ENCODE results near the gene UST.
"Not testable (repeated sequence)": the region's sequence is repeated elsewhere in the genome, so short reads cannot be mapped to it uniquely, and the experiment has no call there.

UST gene

DNA sequence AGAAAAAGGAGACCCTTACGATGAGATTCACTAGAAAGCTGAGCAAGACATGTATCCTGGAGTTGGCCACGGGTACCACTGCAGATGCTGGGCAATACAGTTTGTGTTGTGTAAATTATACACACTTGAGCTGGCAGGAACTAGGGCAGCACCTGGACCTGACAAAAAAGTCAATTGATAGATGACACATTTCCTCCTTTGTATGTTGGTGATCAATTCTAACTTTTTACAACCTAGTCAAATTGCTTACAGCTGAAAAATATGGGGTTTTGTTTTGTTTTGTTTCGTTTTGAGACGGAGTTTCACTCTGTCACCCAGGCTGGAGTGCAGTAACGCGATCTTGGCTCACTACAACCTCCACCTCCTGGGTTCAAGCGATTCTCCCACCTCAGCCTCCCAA lies 108.9 kb downstream of the UST start:
- Histone ChIP-seq H3K36me3 (ENCODE audit: control insufficient read depth in 1 of 2, insufficient read depth in 2 of 2, low read length in 2 of 2) (no peaks in the 10 kb centered on the region), H3K4me1 (ENCODE audit: control insufficient read depth in 1 of 2, insufficient read depth in 2 of 2, low read length in 2 of 2) (no peaks in the 10 kb centered on the region), H3K4me3 (ENCODE audit: low read depth in 1 of 2, low read length in 2 of 2) (no peak overlapping the region), H3K27ac (ENCODE audit: low read depth, low read length) (no peak overlapping the region), H3K27me3 (ENCODE audit: control insufficient read depth in 1 of 2, insufficient read depth in 2 of 2, low read length in 2 of 2) (peaks cover 0 to 3% of the 10 kb centered on the region in 2 donors), H3K9me3 (ENCODE audit: control insufficient read depth in 1 of 2, low read length in 2 of 2) (no peaks in the 10 kb centered on the region), H3K9ac (ENCODE audit: low read depth in 1 of 2, low read length in 2 of 2) (no peak overlapping the region)

DNA sequence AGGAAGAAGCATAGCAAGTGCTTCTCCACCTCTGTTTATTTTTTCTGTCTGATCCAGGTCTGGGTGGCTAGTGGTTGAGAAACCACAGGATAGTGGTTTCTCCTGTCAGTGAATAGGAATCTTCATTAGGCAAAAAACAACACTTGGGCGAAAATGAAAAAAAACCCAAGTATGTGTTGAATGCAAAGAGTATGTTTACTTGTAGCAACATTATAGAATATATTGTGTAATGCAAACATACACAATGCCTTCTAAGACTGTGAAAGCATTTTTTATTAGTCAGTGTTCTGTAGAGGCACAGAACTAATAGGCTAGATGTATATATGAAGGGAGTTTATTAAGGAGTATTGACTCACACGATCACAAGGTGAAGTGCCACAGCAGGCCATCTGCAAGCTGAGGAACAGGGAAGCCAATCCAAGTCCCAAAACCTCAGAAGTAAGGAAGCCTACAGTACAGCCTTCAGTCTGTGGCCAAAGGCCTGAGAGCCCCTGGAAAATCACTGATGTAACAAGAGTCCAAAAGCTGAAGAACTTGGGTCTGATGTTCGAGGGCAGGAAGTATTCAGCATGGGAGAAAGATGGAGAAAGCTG lies 111.1 kb downstream of the UST start:
- H3K36me3 ChIP-seq (ENCODE audit: control insufficient read depth in 1 of 2, insufficient read depth in 2 of 2, low read length in 2 of 2) = no peaks in the 10 kb centered on the region
- H3K4me3 ChIP-seq (ENCODE audit: low read depth in 1 of 2, low read length in 2 of 2) = no peak overlapping the region
- no peaks in the 10 kb centered on the region for H3K4me1 ChIP-seq (ENCODE audit: control insufficient read depth in 1 of 2, insufficient read depth in 2 of 2, low read length in 2 of 2)
- H3K9ac ChIP-seq (ENCODE audit: low read depth in 1 of 2, low read length in 2 of 2) = no peak overlapping the region
- peaks cover 0 to 3% of the 10 kb centered on the region in 2 donors for H3K27me3 ChIP-seq (ENCODE audit: control insufficient read depth in 1 of 2, insufficient read depth in 2 of 2, low read length in 2 of 2)
- no peaks in the 10 kb centered on the region for H3K9me3 ChIP-seq (ENCODE audit: control insufficient read depth in 1 of 2, low read length in 2 of 2)
- no peak overlapping the region for H3K27ac ChIP-seq (ENCODE audit: low read depth, low read length)

DNA sequence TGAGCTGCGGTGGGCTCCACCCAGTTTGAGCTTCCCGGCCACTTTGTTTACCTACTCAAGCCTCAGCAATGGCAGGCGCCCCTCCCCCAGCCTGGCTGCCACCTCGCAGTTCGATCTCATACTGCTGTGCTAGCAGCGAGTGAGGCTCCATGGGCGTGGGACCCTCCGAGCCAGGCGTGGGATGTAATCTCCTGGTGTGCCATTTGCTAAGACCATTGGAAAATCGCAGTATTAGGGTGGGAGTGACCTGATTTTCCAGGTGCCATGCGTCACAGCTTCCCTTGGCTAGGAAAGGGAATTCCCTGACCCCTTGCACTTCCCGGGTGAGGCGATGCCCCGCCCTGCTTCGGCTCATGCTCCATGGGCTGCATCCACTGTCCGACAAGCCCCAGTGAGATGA lies 117.3 kb downstream of the UST start:
- not testable (repeated sequence) for H3K27ac ChIP-seq (ENCODE audit: low read depth, low read length); H3K4me3 ChIP-seq (ENCODE audit: low read depth in 1 of 2, low read length in 2 of 2); H3K4me1 ChIP-seq (ENCODE audit: control insufficient read depth in 1 of 2, insufficient read depth in 2 of 2, low read length in 2 of 2); H3K9me3 ChIP-seq (ENCODE audit: control insufficient read depth in 1 of 2, low read length in 2 of 2); H3K27me3 ChIP-seq (ENCODE audit: control insufficient read depth in 1 of 2, insufficient read depth in 2 of 2, low read length in 2 of 2); H3K36me3 ChIP-seq (ENCODE audit: control insufficient read depth in 1 of 2, insufficient read depth in 2 of 2, low read length in 2 of 2); H3K9ac ChIP-seq (ENCODE audit: low read depth in 1 of 2, low read length in 2 of 2)

DNA sequence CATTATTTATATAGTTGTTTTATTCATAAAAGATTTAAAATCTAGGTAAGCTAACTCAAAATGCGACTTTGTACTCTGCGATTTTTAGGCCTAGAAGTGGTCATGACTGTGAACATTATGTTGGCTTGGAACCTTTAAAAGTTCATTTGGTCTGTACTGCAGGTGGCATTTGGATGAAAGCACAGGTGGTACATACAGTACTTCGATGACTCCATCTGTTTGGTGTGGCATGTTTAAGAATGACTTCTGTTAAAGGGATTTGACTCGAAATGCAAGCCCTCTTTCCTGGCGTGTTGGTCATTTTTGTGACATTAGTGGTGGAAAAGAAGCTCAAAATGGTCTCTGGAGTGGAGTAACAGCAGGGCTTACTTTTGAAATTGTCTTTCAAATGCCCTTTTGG lies 118.1 kb downstream of the UST start:
- H3K27ac ChIP-seq (ENCODE audit: low read depth, low read length) = no peak overlapping the region
- no peak overlapping the region for H3K9ac ChIP-seq (ENCODE audit: low read depth in 1 of 2, low read length in 2 of 2)
- no peaks in the 10 kb centered on the region for H3K4me1 ChIP-seq (ENCODE audit: control insufficient read depth in 1 of 2, insufficient read depth in 2 of 2, low read length in 2 of 2)
- no peaks in the 10 kb centered on the region for H3K9me3 ChIP-seq (ENCODE audit: control insufficient read depth in 1 of 2, low read length in 2 of 2)
- H3K4me3 ChIP-seq (ENCODE audit: low read depth in 1 of 2, low read length in 2 of 2) = no peak overlapping the region
- no peaks in the 10 kb centered on the region for H3K36me3 ChIP-seq (ENCODE audit: control insufficient read depth in 1 of 2, insufficient read depth in 2 of 2, low read length in 2 of 2)
- peaks cover 0 to 4% of the 10 kb centered on the region in 2 donors for H3K27me3 ChIP-seq (ENCODE audit: control insufficient read depth in 1 of 2, insufficient read depth in 2 of 2, low read length in 2 of 2)

DNA sequence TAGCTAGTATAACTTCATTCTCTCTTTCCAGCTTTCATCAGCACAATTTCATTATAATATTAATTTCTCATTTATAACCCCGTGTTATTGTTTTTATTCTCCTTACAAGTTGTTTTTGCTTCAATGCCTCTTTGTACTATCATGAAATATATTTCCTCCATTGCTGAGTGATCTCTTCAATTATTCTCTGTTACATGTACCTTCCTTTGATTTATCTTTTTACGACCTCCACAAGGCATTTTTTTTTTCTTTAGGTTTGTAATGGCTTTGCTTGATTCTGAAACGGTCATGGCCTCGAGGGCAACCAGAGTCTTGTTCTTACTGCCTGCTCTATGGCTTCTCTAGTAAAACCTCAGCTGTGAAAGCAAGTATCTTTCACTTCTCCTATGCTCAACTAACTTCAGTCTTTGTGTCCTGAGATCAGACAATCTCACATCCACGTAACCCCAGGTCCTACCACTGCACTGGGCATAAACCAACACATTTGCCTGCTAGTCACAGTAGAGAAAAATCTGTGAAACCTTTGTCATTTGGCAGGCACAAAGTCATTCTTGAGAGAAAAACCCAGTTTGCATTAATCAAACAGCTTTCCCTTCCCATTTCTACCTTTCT lies 119.9 kb downstream of the UST start:
- Histone ChIP-seq H3K9ac (ENCODE audit: low read depth in 1 of 2, low read length in 2 of 2) (no peak overlapping the region), H3K27me3 (ENCODE audit: control insufficient read depth in 1 of 2, insufficient read depth in 2 of 2, low read length in 2 of 2) (peaks cover 0 to 4% of the 10 kb centered on the region in 2 donors), H3K36me3 (ENCODE audit: control insufficient read depth in 1 of 2, insufficient read depth in 2 of 2, low read length in 2 of 2) (no peaks in the 10 kb centered on the region), H3K9me3 (ENCODE audit: control insufficient read depth in 1 of 2, low read length in 2 of 2) (no peaks in the 10 kb centered on the region), H3K4me1 (ENCODE audit: control insufficient read depth in 1 of 2, insufficient read depth in 2 of 2, low read length in 2 of 2) (no peaks in the 10 kb centered on the region), H3K4me3 (ENCODE audit: low read depth in 1 of 2, low read length in 2 of 2) (no peak overlapping the region), H3K27ac (ENCODE audit: low read depth, low read length) (no peak overlapping the region)

DNA sequence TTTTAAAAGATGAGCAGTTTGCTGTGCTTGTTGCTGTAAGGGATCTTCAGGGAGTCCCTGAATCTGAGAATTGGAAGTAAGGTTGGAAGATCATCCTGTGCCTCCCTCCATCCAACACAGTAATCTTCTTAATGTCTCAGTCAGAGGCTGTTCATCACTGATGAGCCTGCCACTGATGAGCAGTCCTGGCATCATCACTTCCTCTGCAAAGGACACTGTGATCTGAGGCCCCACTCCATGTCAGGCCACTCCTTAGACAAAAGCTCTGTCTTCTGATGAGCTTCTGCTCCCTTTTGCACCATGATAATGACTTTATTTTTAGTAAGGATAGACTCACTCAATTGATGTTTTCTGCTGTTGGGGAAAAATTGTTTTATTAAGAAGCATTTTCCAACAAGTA lies 121.0 kb downstream of the UST start:
- Histone ChIP-seq H3K4me3 (ENCODE audit: low read depth in 1 of 2, low read length in 2 of 2) (no peak overlapping the region), H3K36me3 (ENCODE audit: control insufficient read depth in 1 of 2, insufficient read depth in 2 of 2, low read length in 2 of 2) (no peaks in the 10 kb centered on the region), H3K4me1 (ENCODE audit: control insufficient read depth in 1 of 2, insufficient read depth in 2 of 2, low read length in 2 of 2) (no peaks in the 10 kb centered on the region), H3K9ac (ENCODE audit: low read depth in 1 of 2, low read length in 2 of 2) (no peak overlapping the region), H3K27ac (ENCODE audit: low read depth, low read length) (no peak overlapping the region), H3K27me3 (ENCODE audit: control insufficient read depth in 1 of 2, insufficient read depth in 2 of 2, low read length in 2 of 2) (peaks cover 0 to 4% of the 10 kb centered on the region in 2 donors), H3K9me3 (ENCODE audit: control insufficient read depth in 1 of 2, low read length in 2 of 2) (no peaks in the 10 kb centered on the region)

DNA sequence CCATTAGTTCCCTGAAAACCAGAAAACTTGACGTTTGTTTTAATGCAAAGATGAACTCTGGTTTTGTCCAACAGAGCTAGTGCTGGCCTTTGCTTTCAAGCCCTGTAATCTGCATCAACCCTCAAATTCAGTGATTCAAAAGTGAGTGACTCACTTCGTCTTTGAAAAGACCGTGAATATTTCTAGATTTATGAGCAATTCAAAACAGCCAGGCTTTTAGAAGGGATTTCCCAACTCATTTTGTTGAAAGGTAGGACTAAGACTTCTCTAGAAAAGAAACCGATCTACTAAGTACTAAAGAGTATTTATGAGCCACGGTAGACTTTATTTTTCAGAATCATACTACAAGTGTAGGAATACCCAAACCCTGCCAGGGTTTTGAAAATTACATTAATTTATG lies 121.5 kb downstream of the UST start:
- Histone ChIP-seq H3K9ac (ENCODE audit: low read depth in 1 of 2, low read length in 2 of 2) (no peak overlapping the region), H3K4me3 (ENCODE audit: low read depth in 1 of 2, low read length in 2 of 2) (no peak overlapping the region), H3K4me1 (ENCODE audit: control insufficient read depth in 1 of 2, insufficient read depth in 2 of 2, low read length in 2 of 2) (no peaks in the 10 kb centered on the region), H3K36me3 (ENCODE audit: control insufficient read depth in 1 of 2, insufficient read depth in 2 of 2, low read length in 2 of 2) (no peaks in the 10 kb centered on the region), H3K27me3 (ENCODE audit: control insufficient read depth in 1 of 2, insufficient read depth in 2 of 2, low read length in 2 of 2) (peaks cover 0 to 4% of the 10 kb centered on the region in 2 donors), H3K9me3 (ENCODE audit: control insufficient read depth in 1 of 2, low read length in 2 of 2) (no peaks in the 10 kb centered on the region), H3K27ac (ENCODE audit: low read depth, low read length) (no peak overlapping the region)

DNA sequence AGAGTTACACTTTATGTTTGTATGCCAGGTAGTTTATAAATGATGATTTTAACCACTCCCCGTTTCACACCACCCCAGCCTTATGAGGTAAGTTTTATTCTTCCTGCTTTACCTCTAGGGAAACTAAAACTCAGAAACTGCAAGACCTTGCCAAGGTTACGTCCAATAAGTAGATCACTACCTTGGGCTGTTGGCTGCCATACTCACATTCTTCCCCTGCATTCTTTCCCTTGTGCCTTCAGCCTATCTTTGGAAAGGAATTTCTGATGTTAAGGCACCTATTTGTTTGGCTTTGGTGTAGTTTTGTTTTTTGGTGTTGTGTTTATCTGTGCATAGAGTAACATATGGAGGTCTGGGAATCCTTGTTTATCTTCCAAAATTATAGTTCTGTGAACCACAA lies 122.1 kb downstream of the UST start:
- Histone ChIP-seq H3K27ac (ENCODE audit: low read depth, low read length) (no peak overlapping the region), H3K4me3 (ENCODE audit: low read depth in 1 of 2, low read length in 2 of 2) (no peak overlapping the region), H3K9me3 (ENCODE audit: control insufficient read depth in 1 of 2, low read length in 2 of 2) (no peaks in the 10 kb centered on the region)

DNA sequence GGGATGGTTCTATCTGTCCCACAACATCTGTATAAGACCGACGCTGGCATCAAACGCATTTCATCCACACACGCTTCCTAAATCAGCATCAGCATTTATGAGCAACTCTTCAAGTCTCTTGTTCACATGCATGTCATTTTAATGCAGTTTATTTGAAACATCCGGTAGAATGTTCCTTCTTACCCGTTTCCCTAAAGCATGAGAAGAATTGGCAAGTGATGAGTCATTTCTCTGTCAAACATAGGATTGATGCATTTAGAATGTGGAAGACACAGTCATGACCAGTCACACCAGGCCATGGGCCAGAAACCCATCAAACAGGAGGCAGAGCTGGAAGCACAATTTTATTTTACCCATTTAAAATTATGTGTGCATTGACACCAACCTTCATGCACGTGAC lies 122.8 kb downstream of the UST start:
- Histone ChIP-seq H3K9ac (ENCODE audit: low read depth in 1 of 2, low read length in 2 of 2) (no peak overlapping the region), H3K4me3 (ENCODE audit: low read depth in 1 of 2, low read length in 2 of 2) (no peak overlapping the region), H3K36me3 (ENCODE audit: control insufficient read depth in 1 of 2, insufficient read depth in 2 of 2, low read length in 2 of 2) (no peaks in the 10 kb centered on the region), H3K9me3 (ENCODE audit: control insufficient read depth in 1 of 2, low read length in 2 of 2) (no peaks in the 10 kb centered on the region), H3K27ac (ENCODE audit: low read depth, low read length) (no peak overlapping the region), H3K4me1 (ENCODE audit: control insufficient read depth in 1 of 2, insufficient read depth in 2 of 2, low read length in 2 of 2) (no peaks in the 10 kb centered on the region), H3K27me3 (ENCODE audit: control insufficient read depth in 1 of 2, insufficient read depth in 2 of 2, low read length in 2 of 2) (peaks cover 0 to 4% of the 10 kb centered on the region in 2 donors)

More for the DNA sequence above, 122.1 kb downstream of the UST start:
- no peaks in the 10 kb centered on the region for H3K4me1 ChIP-seq (ENCODE audit: control insufficient read depth in 1 of 2, insufficient read depth in 2 of 2, low read length in 2 of 2)
- H3K27me3 ChIP-seq (ENCODE audit: control insufficient read depth in 1 of 2, insufficient read depth in 2 of 2, low read length in 2 of 2) = peaks cover 0 to 4% of the 10 kb centered on the region in 2 donors
- no peaks in the 10 kb centered on the region for H3K36me3 ChIP-seq (ENCODE audit: control insufficient read depth in 1 of 2, insufficient read depth in 2 of 2, low read length in 2 of 2)
- H3K9ac ChIP-seq (ENCODE audit: low read depth in 1 of 2, low read length in 2 of 2) = no peak overlapping the region

DNA sequence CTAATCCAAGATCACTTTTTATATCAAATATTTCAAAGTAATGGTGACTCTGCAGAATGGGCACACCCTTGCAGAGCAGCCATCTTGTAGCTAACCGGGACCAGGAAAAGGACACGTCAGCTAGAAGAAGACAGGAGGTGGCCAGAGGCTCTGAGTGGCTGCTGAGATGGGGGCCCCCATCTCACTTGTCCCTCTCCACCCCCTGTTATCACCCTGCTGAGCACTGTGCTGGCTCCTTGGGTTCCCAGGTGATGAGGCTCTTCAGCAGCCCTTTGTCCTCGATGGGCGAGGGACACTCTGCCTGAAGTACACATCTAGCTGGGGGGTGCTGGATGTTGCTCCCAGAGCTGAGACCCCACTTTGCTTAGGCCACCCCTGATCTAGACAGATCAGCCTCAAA lies 126.3 kb downstream of the UST start:
- Histone ChIP-seq H3K4me1 (ENCODE audit: control insufficient read depth in 1 of 2, insufficient read depth in 2 of 2, low read length in 2 of 2) (no peaks in the 10 kb centered on the region), H3K9ac (ENCODE audit: low read depth in 1 of 2, low read length in 2 of 2) (no peak overlapping the region), H3K27me3 (ENCODE audit: control insufficient read depth in 1 of 2, insufficient read depth in 2 of 2, low read length in 2 of 2) (no peaks in the 10 kb centered on the region), H3K9me3 (ENCODE audit: control insufficient read depth in 1 of 2, low read length in 2 of 2) (no peaks in the 10 kb centered on the region), H3K27ac (ENCODE audit: low read depth, low read length) (no peak overlapping the region), H3K36me3 (ENCODE audit: control insufficient read depth in 1 of 2, insufficient read depth in 2 of 2, low read length in 2 of 2) (no peaks in the 10 kb centered on the region), H3K4me3 (ENCODE audit: low read depth in 1 of 2, low read length in 2 of 2) (no peak overlapping the region)

Measured in duodenal mucosa (tissue), 2 donors.